Activated naive CD4-positive, alpha-beta T cell treated with anti-CD3 and anti-CD28 coated beads, Interleukin-2, amount 50 U/mL, for 72 hours (primary cell): Measurements from ENCODE around the gene EIF2AK3. TPM values are rescaled to one million over a fixed set of nuclear protein-coding genes. Genes with fewer than 3 reads are reported as not detected.
"Not testable (repeated sequence)": the region's sequence is repeated elsewhere in the genome, so short reads cannot be mapped to it uniquely, and the experiment has no call there.

ENCODE experiments used
- ATAC-seq, 2 donors: fragments of 150-1000 bp; cut with Tn5 transposase; 2 replicates each; pipeline ENCODE4 v1.10.0; 2021; ENCODE audit warnings: mild to moderate bottlenecking in 2 of 2, moderate library complexity in 2 of 2
- DNase-seq, 2 donors: peaks; one replicate each; pipeline ENCODE4 v3.0.0; 2021 to 2022; ENCODE audit warnings: low spot score in 2 of 2
- H3K27ac Mint-ChIP-seq, 2 donors: one replicate each; pipeline ENCODE4 v1.8.0; 2022; ENCODE audit warnings: mild to moderate bottlenecking in 2 of 2, mixed read lengths in 2 of 2
- H3K36me3 Mint-ChIP-seq, 2 donors: one replicate each; pipeline ENCODE4 v1.8.0; 2022; ENCODE audit warnings: mixed read lengths in 2 of 2
- H3K9me3 Mint-ChIP-seq, 2 donors: one replicate each; pipeline ENCODE4 v1.8.0; 2022; ENCODE audit warnings: mixed read lengths in 2 of 2
- total RNA-seq, 2 donors: library from RNA; stranded (reverse); gene quantifications; one replicate each; pipeline ENCODE4 v1.2.3, GENCODE V29; 2022

The EIF2AK3 gene
- total RNA-seq, 2 donors from 2014 or later = 15.0 to 16.1 TPM

GRCh38 chr2:88642278-88642677, 15.0 kb upstream of the EIF2AK3 start:
- ATAC-seq (no peak), DNase-seq (no peak)
- H3K27ac Mint-ChIP-seq = no peak overlapping the region
- H3K36me3 Mint-ChIP-seq = peaks cover 0 to 7% of the 10 kb centered on the region in 2 donors
- H3K9me3 Mint-ChIP-seq = peaks cover 5 to 9% of the 10 kb centered on the region in 2 donors

GRCh38 chr2:88641330-88641729, 14.1 kb upstream of the EIF2AK3 start:
- Mint-ChIP-seq H3K36me3 (peaks cover 5 to 7% of the 10 kb centered on the region in 2 donors), H3K9me3 (peaks cover 5 to 9% of the 10 kb centered on the region in 2 donors), H3K27ac (no peak overlapping the region)
- no peak for DNase-seq
- ATAC-seq = no peak

DNA sequence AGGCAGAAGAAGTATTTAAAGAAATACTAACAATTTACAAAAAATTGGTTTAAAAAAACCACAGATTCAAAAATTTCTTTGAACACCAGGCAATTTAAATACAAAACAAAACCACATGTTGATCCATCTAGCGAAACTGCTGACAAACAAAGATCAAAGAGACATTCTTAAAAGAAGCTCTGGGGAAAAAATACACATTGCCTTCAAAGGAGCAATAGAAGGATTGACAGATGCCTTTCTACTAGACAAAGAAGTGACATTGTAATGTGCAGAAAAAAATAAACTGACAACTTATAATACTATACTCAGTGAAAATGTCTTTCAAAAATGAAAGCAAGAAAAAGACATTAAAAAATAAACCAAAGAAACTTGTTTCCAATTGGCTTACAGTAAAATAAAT, 12.6 kb upstream of the EIF2AK3 start:
- Mint-ChIP-seq H3K9me3 (peaks cover 5 to 9% of the 10 kb centered on the region in 2 donors), H3K27ac (no peak overlapping the region), H3K36me3 (peaks cover 5 to 7% of the 10 kb centered on the region in 2 donors)
- ATAC-seq (no peak), DNase-seq (no peak)

DNA sequence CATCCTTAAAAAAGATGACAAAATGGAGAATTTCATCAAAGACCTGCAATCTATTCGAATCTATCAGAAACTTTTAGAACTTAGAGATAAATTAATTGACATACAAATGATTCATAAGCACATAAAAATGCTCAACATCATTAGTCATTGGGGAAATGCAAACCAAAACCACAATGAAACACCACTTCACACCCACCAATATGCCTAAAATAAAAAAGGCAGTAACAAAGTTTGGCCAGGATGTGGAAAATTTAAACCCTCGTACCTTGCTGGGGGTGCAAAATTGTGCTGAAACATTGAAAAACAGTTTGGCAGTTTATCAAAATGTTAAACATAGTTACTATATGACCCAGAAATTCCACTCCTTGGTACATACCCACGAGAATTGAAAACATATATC, 11.5 kb upstream of the EIF2AK3 start:
- ATAC-seq = peak; percentile 55 to 85
- DNase-seq = peak in 1 of 2 donors; percentile 26
- Mint-ChIP-seq H3K36me3 (peaks cover 5 to 7% of the 10 kb centered on the region in 2 donors), H3K9me3 (peaks cover 5 to 9% of the 10 kb centered on the region in 2 donors), H3K27ac (no peak overlapping the region)

- Mint-ChIP-seq H3K36me3 (peaks cover 5 to 7% of the 10 kb centered on the region in 2 donors), H3K9me3 (peaks cover 5 to 9% of the 10 kb centered on the region in 2 donors), H3K27ac (no peak overlapping the region)
- ATAC-seq = no peak
- no peak for DNase-seq
Observed at GRCh38 chr2:88638123-88638650, 10.9 kb upstream of the EIF2AK3 start.

- DNase-seq (no peak), ATAC-seq (peak in 1 of 2 donors; percentile 54)
- Mint-ChIP-seq H3K9me3 (peaks cover 5 to 9% of the 10 kb centered on the region in 2 donors), H3K36me3 (peaks cover 5 to 7% of the 10 kb centered on the region in 2 donors), H3K27ac (no peak overlapping the region)
Observed at GRCh38 chr2:88637464-88637863, 10.2 kb upstream of the EIF2AK3 start.

GRCh38 chr2:88636026-88636425, 8.8 kb upstream of the EIF2AK3 start:
- DNase-seq (no peak), ATAC-seq (no peak)
- Mint-ChIP-seq H3K36me3 (peaks cover 5 to 7% of the 10 kb centered on the region in 2 donors), H3K9me3 (peaks cover 5 to 9% of the 10 kb centered on the region in 2 donors), H3K27ac (no peak overlapping the region)

GRCh38 chr2:88632569-88632968, 5.3 kb upstream of the EIF2AK3 start:
- ATAC-seq = no peak
- no peak for DNase-seq
- Mint-ChIP-seq H3K9me3 (no peaks in the 10 kb centered on the region), H3K36me3 (peaks cover 5 to 10% of the 10 kb centered on the region in 2 donors), H3K27ac (no peak overlapping the region)

DNA sequence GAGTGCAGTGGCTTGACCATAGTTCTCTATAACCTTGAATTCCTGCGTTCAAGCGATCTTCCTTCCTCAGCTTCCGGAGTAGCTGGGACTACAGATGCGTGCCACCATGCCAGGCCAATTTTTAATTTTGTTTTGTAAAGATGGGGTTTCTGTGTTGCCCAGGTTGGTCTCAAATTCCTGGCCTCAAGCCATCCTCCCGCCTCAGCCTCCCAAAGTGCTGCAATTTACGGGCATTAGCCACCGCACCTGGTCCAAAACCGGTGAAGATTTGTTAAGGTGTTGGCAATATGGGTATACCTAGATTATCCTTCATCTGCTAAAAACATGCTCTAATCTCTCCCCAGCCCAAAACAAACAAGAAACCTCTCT, 1.3 kb upstream of the EIF2AK3 start:
- peak overlapping the region in 1 of 2 donors; percentile 58 for H3K27ac Mint-ChIP-seq
- H3K36me3 Mint-ChIP-seq = peaks cover 0 to 8% of the 10 kb centered on the region in 2 donors
- no peak for DNase-seq
- no peak for ATAC-seq
- H3K9me3 Mint-ChIP-seq = no peaks in the 10 kb centered on the region

GRCh38 chr2:88627856-88628570, 749 bp upstream of the EIF2AK3 start:
- peaks cover 0 to 8% of the 10 kb centered on the region in 2 donors for H3K36me3 Mint-ChIP-seq
- H3K9me3 Mint-ChIP-seq = no peaks in the 10 kb centered on the region
- peak; percentile 71 to 72 for ATAC-seq
- no peak overlapping the region for H3K27ac Mint-ChIP-seq
- peak; percentile 77 to 89 for DNase-seq

GRCh38 chr2:88626171-88627054, 851 bp downstream of the EIF2AK3 start:
- peak overlapping the region in 1 of 2 donors; percentile 95 for H3K27ac Mint-ChIP-seq
- DNase-seq (peak in 1 of 2 donors; percentile 48), ATAC-seq (peak in 1 of 2 donors; percentile 0)
- H3K9me3 Mint-ChIP-seq = no peaks in the 10 kb centered on the region
- H3K36me3 Mint-ChIP-seq = peaks cover 0 to 8% of the 10 kb centered on the region in 2 donors

DNA sequence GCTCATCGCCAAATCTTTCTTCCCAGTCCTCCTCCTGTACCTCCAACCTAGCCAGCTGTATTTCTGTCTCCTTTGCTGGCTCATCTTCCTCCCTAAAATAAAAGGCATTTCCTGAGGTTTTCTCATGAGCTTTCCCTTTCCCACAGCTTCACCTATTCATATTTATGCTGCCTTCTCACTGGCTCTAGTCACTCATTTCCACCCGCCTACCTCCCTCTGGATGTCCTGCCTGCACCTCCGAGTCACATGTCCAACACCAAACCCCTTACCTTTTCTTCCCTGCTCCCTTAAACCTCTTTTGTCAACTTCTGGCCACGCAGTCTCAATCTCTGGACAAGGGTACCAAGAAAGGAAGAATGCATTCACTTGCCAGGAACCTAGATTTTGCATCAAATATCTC, 2.8 kb downstream of the EIF2AK3 start:
- H3K27ac Mint-ChIP-seq = no peak overlapping the region
- H3K9me3 Mint-ChIP-seq = no peaks in the 10 kb centered on the region
- peaks cover 0 to 8% of the 10 kb centered on the region in 2 donors for H3K36me3 Mint-ChIP-seq
- ATAC-seq (no peak), DNase-seq (no peak)

DNA sequence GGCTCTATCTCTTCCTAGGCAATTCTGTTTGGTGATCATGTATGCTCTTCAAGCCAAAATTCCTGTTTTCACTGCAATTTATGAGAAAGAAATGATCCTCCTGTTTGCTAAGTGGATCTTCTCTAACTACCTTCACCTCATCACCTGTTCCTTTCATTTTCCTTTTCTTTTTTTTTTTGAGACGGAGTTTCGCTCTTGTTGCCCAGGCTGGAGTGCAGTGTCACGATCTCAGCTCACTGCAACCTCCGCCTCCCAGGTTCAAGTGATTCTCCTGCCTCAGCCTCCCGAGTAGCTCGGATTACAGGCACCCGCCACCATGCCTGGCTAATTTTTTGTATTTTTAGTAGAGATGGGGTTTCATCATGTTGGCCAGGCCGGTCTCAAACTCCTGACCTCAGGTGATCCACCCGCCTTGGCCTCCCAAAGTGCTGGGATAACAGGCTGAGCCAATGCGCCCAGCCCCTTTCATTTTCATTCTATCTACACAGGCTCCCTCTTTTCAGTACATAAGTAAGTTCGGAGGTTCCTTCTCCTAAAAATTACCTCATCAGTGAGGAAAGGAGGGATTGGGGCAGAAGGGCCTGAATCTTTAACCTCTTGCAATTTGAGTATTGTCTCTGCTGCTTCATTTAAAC, 3.3 kb downstream of the EIF2AK3 start:
- not testable (repeated sequence) for DNase-seq, H3K36me3 Mint-ChIP-seq, H3K27ac Mint-ChIP-seq, ATAC-seq, H3K9me3 Mint-ChIP-seq

GRCh38 chr2:88622307-88622706, 5.0 kb downstream of the EIF2AK3 start:
- ATAC-seq = no peak
- Mint-ChIP-seq H3K27ac (no peak overlapping the region), H3K9me3 (no peaks in the 10 kb centered on the region), H3K36me3 (no peaks in the 10 kb centered on the region)
- no peak for DNase-seq

GRCh38 chr2:88621432-88621831, 5.8 kb downstream of the EIF2AK3 start:
- Mint-ChIP-seq H3K9me3 (no peaks in the 10 kb centered on the region), H3K36me3 (no peaks in the 10 kb centered on the region), H3K27ac (no peak overlapping the region)
- ATAC-seq (no peak), DNase-seq (no peak)

- no peak overlapping the region for H3K27ac Mint-ChIP-seq
- H3K9me3 Mint-ChIP-seq = no peaks in the 10 kb centered on the region
- no peak for ATAC-seq
- no peaks in the 10 kb centered on the region for H3K36me3 Mint-ChIP-seq
- DNase-seq = no peak
Observed at GRCh38 chr2:88620015-88620414, 7.2 kb downstream of the EIF2AK3 start.

- peak in 1 of 2 donors; percentile 69 for ATAC-seq
- DNase-seq = no peak
- Mint-ChIP-seq H3K9me3 (no peaks in the 10 kb centered on the region), H3K27ac (no peak overlapping the region), H3K36me3 (no peaks in the 10 kb centered on the region)
Observed at GRCh38 chr2:88615822-88616221, 11.4 kb downstream of the EIF2AK3 start.
